Ishikawa (cell line): ENCODE results near the gene CD6.

Source experiments
- CEBPB ChIP-seq: IDR thresholded peaks from 2 replicates; pipeline ENCODE4 v1.6.1; 2012
- CREB1 ChIP-seq: IDR thresholded peaks from 2 replicates; pipeline ENCODE4 v1.6.1; 2012; ENCODE audit warnings: low read depth
- EGR1 ChIP-seq: IDR thresholded peaks from 2 replicates; pipeline ENCODE4 v1.6.1; 2012
- EP300 ChIP-seq: IDR thresholded peaks from 2 replicates; pipeline ENCODE4 v1.6.1; 2012; ENCODE audit warnings: borderline replicate concordance
- FOXM1 ChIP-seq: IDR thresholded peaks from 2 replicates; pipeline ENCODE4 v1.6.1; 2012; ENCODE audit warnings: low read depth, borderline replicate concordance
- NFIC ChIP-seq: IDR thresholded peaks from 2 replicates; pipeline ENCODE4 v1.6.1; 2012
- RAD21 ChIP-seq: IDR thresholded peaks from 2 replicates; pipeline ENCODE4 v1.6.1; 2012; ENCODE audit warnings: low read depth
- REST ChIP-seq: IDR thresholded peaks from 2 replicates; pipeline ENCODE4 v1.6.1; 2012; ENCODE audit warnings: low read depth, mild to moderate bottlenecking
- TCF12 ChIP-seq: IDR thresholded peaks from 2 replicates; pipeline ENCODE4 v1.6.1; 2012; ENCODE audit warnings: low read depth
- TF ChIP-seq, protein P1 (sequence below): IDR thresholded peaks from 2 replicates; pipeline ENCODE4 v1.6.1; 2012

- TF ChIP-seq, protein P1, sequence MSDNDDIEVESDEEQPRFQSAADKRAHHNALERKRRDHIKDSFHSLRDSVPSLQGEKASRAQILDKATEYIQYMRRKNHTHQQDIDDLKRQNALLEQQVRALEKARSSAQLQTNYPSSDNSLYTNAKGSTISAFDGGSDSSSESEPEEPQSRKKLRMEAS: no peak
- TF ChIP-seq EGR1 (no peak), RAD21 (no peak), REST (no peak), TCF12 (no peak), CREB1 (no peak), NFIC (no peak), FOXM1 (no peak), EP300 (no peak), CEBPB (no peak)
Observed at GRCh38 chr11:61011229-61011870, 39.9 kb downstream of the CD6 start.
